PC-3 (cell line): Measurements from ENCODE around the gene TRIP11. TPM values are rescaled to one million over a fixed set of nuclear protein-coding genes. Genes with fewer than 3 reads are reported as not detected.

Source experiments
- ATAC-seq: fragments of 200-7000 bp; cut with Tn5 transposase; 2 replicates; pipeline ENCODE4 v1.9.1; 2020; ENCODE audit warnings: mild to moderate bottlenecking, moderate library complexity
- BruUV-seq: library from RNA; stranded (reverse); fragments of 400-500 nt; replicated peaks from 2 replicates; lab custom pipeline; 2021; lab: Mats Ljungman, UMichigan
- CTCF ChIA-PET: fragments of 300-600 bp; sonication (Branson Sonifier 250); formaldehyde crosslinking; loops from one replicate; lab custom pipeline; 2022; ENCODE audit warnings: antibody characterized with exemption; lab: Charles Lee
- POLR2A ChIA-PET: fragments of 300-600 bp; sonication (Branson Sonifier 250); formaldehyde crosslinking; loops from one replicate; lab custom pipeline; 2022; ENCODE audit warnings: antibody characterized with exemption; ENCODE audit not compliant: unreplicated experiment; lab: Charles Lee
- DNase-seq: peaks from one replicate; pipeline ENCODE4 v3.0.0-alpha.2; 2015
- H2AFZ ChIP-seq: fragments of 300-600 bp; sonication (generic); 2 replicates; pipeline ENCODE4 v1.6.0; 2016; ENCODE audit warnings: antibody characterized with exemption, low read length
- H3F3A ChIP-seq: fragments of 300-600 bp; sonication (generic); one replicate; pipeline ENCODE4 v1.6.0; 2017; ENCODE audit warnings: antibody characterized with exemption, low read length, control low read depth, mild to moderate bottlenecking; ENCODE audit not compliant: unreplicated experiment
- H3K27ac ChIP-seq: fragments of 300-600 bp; sonication (generic); 2 replicates; pipeline ENCODE4 v1.5.1; 2016; ENCODE audit warnings: mild to moderate bottlenecking, low read length
- H3K27me3 ChIP-seq: fragments of 300-600 bp; sonication (generic); 2 replicates; pipeline ENCODE4 v1.6.1; 2016; ENCODE audit warnings: low read length, mixed read lengths
- H3K36me3 ChIP-seq: fragments of 300-600 bp; sonication (generic); 2 replicates; pipeline ENCODE4 v1.6.1; 2016; ENCODE audit warnings: low read depth, mixed run types, low read length, mixed read lengths
- H3K4me1 ChIP-seq: fragments of 300-600 bp; sonication (generic); 2 replicates; pipeline ENCODE4 v1.5.1; 2016; ENCODE audit warnings: low read length; ENCODE audit not compliant: insufficient read depth
- H3K4me2 ChIP-seq: fragments of 300-600 bp; sonication (generic); 2 replicates; pipeline ENCODE4 v1.6.0; 2016; ENCODE audit warnings: low read length
- H3K4me3 ChIP-seq: fragments of 300-600 bp; sonication (generic); 2 replicates; pipeline ENCODE4 v1.5.1; 2016; ENCODE audit warnings: mild to moderate bottlenecking, low read length, mixed read lengths
- H3K79me2 ChIP-seq: fragments of 300-600 bp; sonication (generic); 2 replicates; pipeline ENCODE4 v1.6.1; 2017; ENCODE audit warnings: low read length, mixed read lengths
- H3K9ac ChIP-seq: fragments of 300-600 bp; sonication (generic); 2 replicates; pipeline ENCODE4 v1.6.0; 2016; ENCODE audit warnings: mild to moderate bottlenecking, low read length
- H3K9me2 ChIP-seq: fragments of 300-600 bp; sonication (generic); replicated peaks from 2 replicates; pipeline ENCODE4 v1.6.1; 2016; ENCODE audit warnings: mixed run types, low read length, mixed read lengths
- H3K9me3 ChIP-seq: fragments of 300-600 bp; sonication (generic); 2 replicates; pipeline ENCODE4 v1.6.1; 2016; ENCODE audit warnings: low read length, mixed read lengths
- H4K20me1 ChIP-seq: fragments of 300-600 bp; sonication (generic); 2 replicates; pipeline ENCODE4 v1.6.1; 2016; ENCODE audit warnings: low read length, mixed read lengths
- CTCF ChIP-seq: fragments of 300-600 bp; sonication (generic); conservative IDR thresholded peaks from 2 replicates; pipeline ENCODE4 v1.5.1; 2017; ENCODE audit warnings: antibody characterized with exemption, low read depth, mild to moderate bottlenecking, low read length
- EZH2 ChIP-seq: fragments of 300-600 bp; sonication (generic); IDR thresholded peaks from one replicate; pipeline ENCODE4 v1.6.1; 2017; ENCODE audit warnings: antibody characterized with exemption, mild to moderate bottlenecking, low read length; ENCODE audit not compliant: unreplicated experiment
- EZH2phosphoT487 ChIP-seq: fragments of 300-600 bp; sonication (generic); IDR thresholded peaks from 2 replicates; pipeline ENCODE4 v1.6.1; 2018; ENCODE audit warnings: mild to moderate bottlenecking, antibody characterized with exemption, low read length, borderline replicate concordance
- intact Hi-C: fragments of 100-400 bp; cut with micrococcal nuclease; formaldehyde crosslinking; loops from 2 replicates; pipeline ENCODE4 v1.9.0; 2023
- total RNA-seq: library from RNA; depleted of rRNA; stranded (reverse); fragments of >200 nt; gene quantifications from 2 replicates; pipeline ENCODE4 v1.2.3, GENCODE V29; 2014

The TRIP11 gene
- total RNA-seq, 1 experiment from 2014 or later = 14.3 TPM

GRCh38 chr14:91953170-91953985 is 86.5 kb downstream of the TRIP11 start:
- no peaks in the 10 kb centered on the region for H3K9me3 ChIP-seq
- H3K9me2 ChIP-seq = no peaks in the 10 kb centered on the region
- no peaks in the 10 kb centered on the region for H4K20me1 ChIP-seq
- H3K79me2 ChIP-seq = no peaks in the 10 kb centered on the region
- intact Hi-C loops = no loop called here
- no peak overlapping the region for H3K9ac ChIP-seq
- ChIA-PET POLR2A (no interaction called here), CTCF (no interaction called here)
- no peaks in the 10 kb centered on the region for H3K4me1 ChIP-seq
- H2AFZ ChIP-seq = no peak overlapping the region
- H3F3A ChIP-seq = no peaks in the 10 kb centered on the region
- H3K4me2 ChIP-seq = no peak overlapping the region
- TF ChIP-seq EZH2phosphoT487 (no peak), CTCF (no peak), EZH2 (no peak)
- no peak overlapping the region for H3K4me3 ChIP-seq
- ATAC-seq = no peak
- no peak for DNase-seq
- peaks cover 8% of the 10 kb centered on the region; the same call in 1 of the 2 replicates for H3K27me3 ChIP-seq
- no peaks in the 10 kb centered on the region for H3K36me3 ChIP-seq
- no peak overlapping the region for H3K27ac ChIP-seq
- no TSS peak for BruUV-seq

DNA sequence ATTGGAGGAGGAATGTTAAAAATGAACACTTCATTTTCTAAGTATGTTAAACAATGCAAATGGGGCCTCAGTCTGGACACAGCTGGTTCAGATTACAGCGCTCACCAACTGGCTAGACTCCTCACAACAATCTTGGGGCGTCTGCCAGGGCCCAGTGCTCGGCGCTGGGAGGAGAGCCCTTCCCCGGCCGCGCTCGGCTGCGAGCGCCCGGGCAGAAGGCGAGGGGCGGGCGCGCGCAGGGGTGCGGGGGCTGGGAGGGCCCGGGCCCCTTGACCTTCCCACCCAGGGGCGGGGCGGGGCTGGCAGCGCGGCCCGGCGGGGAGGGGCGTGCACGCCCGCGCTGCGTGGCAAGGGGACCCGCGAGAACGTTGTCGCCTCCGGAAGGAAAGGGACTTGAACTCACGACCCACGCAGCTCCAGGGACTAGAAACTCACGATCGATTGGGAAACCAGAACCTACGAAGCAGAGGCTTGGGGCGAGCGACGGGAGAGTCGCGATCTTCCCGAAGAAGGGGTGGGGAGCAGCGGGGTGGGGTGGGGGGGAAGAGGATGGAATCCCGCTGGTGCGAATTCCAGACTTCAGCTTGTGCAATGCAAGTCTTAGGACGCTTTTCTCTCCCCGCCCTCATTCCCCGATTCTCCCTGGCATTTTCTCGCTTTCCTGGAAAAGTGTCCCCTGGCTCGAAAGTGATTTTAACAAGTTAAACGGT is 92.2 kb downstream of the TRIP11 start, which contains the start of gene FBLN5:
TSS of gene FBLN5 (minus strand) at position 220 of the 710 bp plus-strand sequence. CDS start 465 bp downstream, outside the sequence.
- H3K9me3 ChIP-seq = no peaks in the 10 kb centered on the region
- CTCF ChIA-PET = no interaction called here
- H3K4me1 ChIP-seq = no peaks in the 10 kb centered on the region
- no peaks in the 10 kb centered on the region for H4K20me1 ChIP-seq
- no peak within 1 kb of the TSS for H3K27ac ChIP-seq
- peaks cover 22% of the 10 kb centered on the region for H3K27me3 ChIP-seq
- intact Hi-C loops = no loop called here
- no peaks in the 10 kb centered on the region for H3K9me2 ChIP-seq
- no peaks in the 10 kb centered on the region for H3F3A ChIP-seq
- H3K79me2 ChIP-seq = no peaks in the 10 kb centered on the region
- no peak for DNase-seq
- BruUV-seq = no TSS peak
- no peak; the same call in 1 of the 2 replicates for ATAC-seq
- H3K4me3 ChIP-seq = 0 out of 2 replicates have a peak within 1 kb of the TSS, but pooled peaks have one; percentile 30
- no peaks in the 10 kb centered on the region for H3K36me3 ChIP-seq
- H2AFZ ChIP-seq = peak within 1 kb of the TSS; percentile 42; the same call in 1 of the 2 replicates
- peak within 1 kb of the TSS; percentile 37; the same call in 1 of the 2 replicates for H3K4me2 ChIP-seq
- no peak within 1 kb of the TSS for H3K9ac ChIP-seq
- POLR2A ChIA-PET = no interaction called here
- no peak for TF ChIP-seq EZH2phosphoT487
- no peak for TF ChIP-seq CTCF
- TF ChIP-seq EZH2 = no peak
